K562 (cell line): ENCODE data around the gene LHX3. TPM values are rescaled to one million over a fixed set of nuclear protein-coding genes. Genes with fewer than 3 reads are reported as not detected.

Experiments used
- ATAC-seq: fragments of 200-7000 bp; cut with Tn5 transposase; 3 replicates; pipeline ENCODE4 v1.9.1; 2020; ENCODE audit warnings: moderate library complexity
- BruUV-seq: library from RNA; stranded (reverse); fragments of 400-500 nt; replicated peaks from 2 replicates; lab custom pipeline; 2021; lab: Mats Ljungman, UMichigan
- CTCF ChIA-PET: fragments of 300-600 bp; formaldehyde crosslinking; extraction: SDS; loops from one replicate; lab custom pipeline; 2021; ENCODE audit warnings: low intra/inter-chr PET ratio; lab: Yijun Ruan, JAX
- POLR2A ChIA-PET: fragments of 300-600, 350-650 bp; sonication (Branson Sonifier 250); formaldehyde crosslinking; extraction: SDS; loops from one replicate; lab custom pipeline; 2021; ENCODE audit warnings: antibody characterized with exemption, inconsistent platforms; lab: Yijun Ruan, JAX
- DNase-seq, 4 experiments: peaks; one replicate each; pipeline versions ENCODE4 v3.0.0 to v3.0.0-alpha.2; 2011 to 2018; ENCODE audit warnings: low spot score in 3 of 4, mixed read lengths in 3 of 4; ENCODE audit errors: extremely low read depth in 1 of 4
- FAIRE-seq: peaks from 2 replicates; lab custom pipeline; 2011; peaks lifted over from hg19 to GRCh38; lab: Jason Lieb, UNC
- H2AFZ ChIP-seq: 2 replicates; pipeline ENCODE4 v1.6.0; 2011; ENCODE audit warnings: low read depth, low read length, control low read depth, inconsistent platforms
- H3K27ac ChIP-seq: fragments of 200-600 bp; 3 replicates; pipeline ENCODE4 v1.8.0; 2011; ENCODE audit warnings: low read depth, mild to moderate bottlenecking, control low read depth, inconsistent platforms, low read length, moderate library complexity, mixed read lengths; ENCODE audit errors: extremely low read depth
- H3K27me3 ChIP-seq, 2 experiments: fragments of 300-600 bp in 1 of 2; 2 replicates in 1 of 2; 3 replicates in 1 of 2; pipeline versions ENCODE4 v1.6.0 to v1.8.0; 2011; ENCODE audit warnings: inconsistent platforms in 2 of 2, low read length in 2 of 2, mild to moderate bottlenecking in 1 of 2, mixed read lengths in 1 of 2, moderate library complexity in 1 of 2; ENCODE audit not compliant: control insufficient read depth in 2 of 2, insufficient read depth in 2 of 2
- H3K36me3 ChIP-seq: fragments of 300-600 bp; 3 replicates; pipeline ENCODE4 v1.8.0; 2011; ENCODE audit warnings: mild to moderate bottlenecking, low read length, inconsistent platforms; ENCODE audit not compliant: control insufficient read depth, insufficient read depth
- H3K4me1 ChIP-seq, 2 experiments: fragments of 200-600 bp in 1 of 2; replicated peaks in 1 of 2; 2 replicates in 1 of 2; 3 replicates in 1 of 2; pipeline versions ENCODE4 v1.5.1 to v1.8.0; 2011; ENCODE audit warnings: inconsistent platforms in 2 of 2, low read length in 2 of 2, mild to moderate bottlenecking in 1 of 2, mixed read lengths in 1 of 2, moderate library complexity in 1 of 2; ENCODE audit not compliant: control insufficient read depth in 2 of 2, insufficient read depth in 2 of 2
- H3K4me2 ChIP-seq: 2 replicates; pipeline ENCODE4 v1.6.1; 2011; ENCODE audit warnings: low read length, control low read depth, inconsistent platforms, mixed read lengths; ENCODE audit not compliant: insufficient read depth
- H3K4me3 ChIP-seq: fragments of 200-600 bp; sonication (generic), shearing (Covaris generic); 2 replicates; pipeline ENCODE4 v1.5.1; 2016; ENCODE audit warnings: control low read depth, inconsistent platforms
- H3K79me2 ChIP-seq: fragments of 200-600 bp; 3 replicates; pipeline ENCODE4 v1.8.0; 2011; ENCODE audit warnings: low read length, inconsistent platforms; ENCODE audit not compliant: control insufficient read depth, insufficient read depth
- H3K9ac ChIP-seq, 2 experiments: 2 replicates each; pipeline versions ENCODE4 v1.6.0 to v1.6.1; 2011; ENCODE audit warnings: low read depth in 2 of 2, low read length in 2 of 2, control low read depth in 1 of 2, inconsistent platforms in 1 of 2, mild to moderate bottlenecking in 1 of 2, mixed read lengths in 1 of 2; ENCODE audit not compliant: insufficient read depth in 1 of 2
- H3K9me1 ChIP-seq: one replicate; pipeline ENCODE4 v1.6.0; 2011; ENCODE audit warnings: inconsistent platforms, mild to moderate bottlenecking, low read length, moderate library complexity; ENCODE audit not compliant: control insufficient read depth, insufficient read depth
- H3K9me3 ChIP-seq: replicated peaks from 2 replicates; pipeline ENCODE4 v1.5.1; 2011; ENCODE audit warnings: low read depth, low read length, inconsistent platforms; ENCODE audit not compliant: control insufficient read depth, insufficient read depth
- H4K20me1 ChIP-seq: replicated peaks from 2 replicates; pipeline ENCODE4 v1.6.1; 2011; ENCODE audit warnings: low read length, inconsistent platforms, mixed read lengths; ENCODE audit not compliant: control insufficient read depth, insufficient read depth
- SIN3B ChIP-seq: fragments of 450-650 bp; IDR thresholded peaks from 2 replicates; pipeline ENCODE4 v1.6.1; 2017; ENCODE audit warnings: low read depth, mild to moderate bottlenecking, moderate library complexity
- SMARCA5 ChIP-seq: fragments of 450-650 bp; IDR thresholded peaks from 2 replicates; pipeline ENCODE4 v1.6.1; 2016
- ZNF146 ChIP-seq: IDR thresholded peaks from one replicate; pipeline ENCODE4 v1.6.1; 2018; ENCODE audit warnings: missing compliant biosample characterization; ENCODE audit not compliant: unreplicated experiment
- ZSCAN29 ChIP-seq: fragments of 450-650 bp; IDR thresholded peaks from 2 replicates; pipeline ENCODE4 v1.6.1; 2017
- WGBS: fragments of 100-300 bp; shearing (Covaris generic); methylation state at CpG from one replicate; pipeline ENCODE4 v1.1.6; 2016; ENCODE audit warnings: low coverage, mixed read lengths; ENCODE audit not compliant: insufficient coverage; ENCODE audit errors: missing lambda C conversion rate; 5-methylcytosine and 5-hydroxymethylcytosine counted together
- in situ Hi-C: fragments of 300-500 bp; cut with MboI; formaldehyde crosslinking; loops from 4 replicates; pipeline ENCODE4 v1.15.0; 2018; ENCODE audit warnings: inconsistent platforms, mixed read lengths
- intact Hi-C: fragments of 100-400 bp; cut with micrococcal nuclease; formaldehyde crosslinking; loops from 2 replicates; pipeline ENCODE4 v1.14.2; 2022
- polyA plus RNA-seq, 8 experiments: library from polyadenylated mRNA; depleted of rRNA in 4 of 8; stranded (reverse) in 5 of 8; unstranded in 3 of 8; fragments of >200 nt; fragmentation: Nextera tagmentation in 2 of 8; fragmentation: Illumina TruSeq in 1 of 8; extraction: Ambion mirVana in 2 of 8; extraction: Trizol in 1 of 8; gene quantifications; 2 replicates each; pipeline versions ENCODE4 v1.2.1 to v1.2.3, GENCODE V29; 2011 to 2014; ENCODE audit warnings: inconsistent platforms in 1 of 8, missing spikeins in 1 of 8
- total RNA-seq, 7 experiments: library from RNA; depleted of rRNA in 6 of 7; stranded (reverse); fragments of >200 nt in 6 of 7; fragmentation: Illumina TruSeq in 2 of 7; extraction: Trizol in 2 of 7; gene quantifications; 2 replicates each; pipeline versions ENCODE4 v1.2.1 to v1.2.3, GENCODE V29; 2011 to 2021; ENCODE audit warnings: low replicate concordance in 1 of 7
- TF ChIP-seq, protein P1 (sequence below), 2 experiments: fragments of 150-350 bp in 1 of 2; IDR thresholded peaks; 2 replicates each; pipeline ENCODE4 v1.6.1; 2012 to 2016; ENCODE audit warnings: low read depth in 2 of 2, low read length in 2 of 2, mild to moderate bottlenecking in 1 of 2, moderate library complexity in 1 of 2

The LHX3 gene
- total and polyA plus RNA-seq, 9 of the 15 experiments (the other 6 are each of a cell fraction or from before 2014, with no cell fraction given): 0.09 TPM; not detected in 8

DNA sequence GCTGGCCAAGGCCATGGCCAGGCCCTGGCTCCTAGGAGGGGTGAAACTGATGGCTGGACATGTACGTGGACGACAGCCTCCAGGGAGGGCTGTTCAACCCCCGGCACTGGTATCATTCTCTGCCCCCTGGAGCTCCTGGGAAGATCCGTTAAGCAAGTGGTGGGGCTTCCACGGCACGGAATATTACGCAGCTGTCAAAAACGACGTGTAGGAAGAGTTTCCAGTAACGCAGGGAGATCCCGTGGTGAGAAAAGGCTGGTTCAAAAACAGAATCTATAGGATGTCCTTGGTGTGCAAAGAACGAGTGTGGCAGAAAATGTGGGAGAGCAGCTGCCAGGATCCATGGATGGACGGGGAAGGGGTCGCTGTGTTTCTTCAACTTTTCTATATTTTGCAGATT lies 50.0 kb downstream of the LHX3 start:
- H3K27me3 ChIP-seq: peaks cover 51 to 54% of the 10 kb centered on the region in 2 experiments
- no peaks in the 10 kb centered on the region for H3K9me3 ChIP-seq
- no peak for FAIRE-seq
- intact Hi-C loops (no loop called here), in situ Hi-C loops (no loop called here)
- no peak overlapping the region for H2AFZ ChIP-seq
- H3K4me2 ChIP-seq: no peak overlapping the region
- peaks cover 2% of the 10 kb centered on the region for H3K9me1 ChIP-seq
- H3K36me3 ChIP-seq: no peaks in the 10 kb centered on the region
- ChIA-PET POLR2A (no interaction called here), CTCF (no interaction called here)
- no TSS peak for BruUV-seq
- no peak overlapping the region for H3K9ac ChIP-seq
- ATAC-seq: no peak
- no peak overlapping the region for H3K27ac ChIP-seq
- H3K4me1 ChIP-seq: peaks cover 0 to 38% of the 10 kb centered on the region in 2 experiments; a peak in 2 of 5 replicates
- DNase-seq: no peak
- no peak overlapping the region for H3K4me3 ChIP-seq
- peaks cover 8% of the 10 kb centered on the region; the same call in 1 of the 2 replicates for H4K20me1 ChIP-seq
- TF ChIP-seq ZSCAN29 (no peak), SIN3B (no peak), ZNF146 (CRISPR knock-in tag) (peak; percentile 73), SMARCA5 (no peak)
- TF ChIP-seq, protein P1, sequence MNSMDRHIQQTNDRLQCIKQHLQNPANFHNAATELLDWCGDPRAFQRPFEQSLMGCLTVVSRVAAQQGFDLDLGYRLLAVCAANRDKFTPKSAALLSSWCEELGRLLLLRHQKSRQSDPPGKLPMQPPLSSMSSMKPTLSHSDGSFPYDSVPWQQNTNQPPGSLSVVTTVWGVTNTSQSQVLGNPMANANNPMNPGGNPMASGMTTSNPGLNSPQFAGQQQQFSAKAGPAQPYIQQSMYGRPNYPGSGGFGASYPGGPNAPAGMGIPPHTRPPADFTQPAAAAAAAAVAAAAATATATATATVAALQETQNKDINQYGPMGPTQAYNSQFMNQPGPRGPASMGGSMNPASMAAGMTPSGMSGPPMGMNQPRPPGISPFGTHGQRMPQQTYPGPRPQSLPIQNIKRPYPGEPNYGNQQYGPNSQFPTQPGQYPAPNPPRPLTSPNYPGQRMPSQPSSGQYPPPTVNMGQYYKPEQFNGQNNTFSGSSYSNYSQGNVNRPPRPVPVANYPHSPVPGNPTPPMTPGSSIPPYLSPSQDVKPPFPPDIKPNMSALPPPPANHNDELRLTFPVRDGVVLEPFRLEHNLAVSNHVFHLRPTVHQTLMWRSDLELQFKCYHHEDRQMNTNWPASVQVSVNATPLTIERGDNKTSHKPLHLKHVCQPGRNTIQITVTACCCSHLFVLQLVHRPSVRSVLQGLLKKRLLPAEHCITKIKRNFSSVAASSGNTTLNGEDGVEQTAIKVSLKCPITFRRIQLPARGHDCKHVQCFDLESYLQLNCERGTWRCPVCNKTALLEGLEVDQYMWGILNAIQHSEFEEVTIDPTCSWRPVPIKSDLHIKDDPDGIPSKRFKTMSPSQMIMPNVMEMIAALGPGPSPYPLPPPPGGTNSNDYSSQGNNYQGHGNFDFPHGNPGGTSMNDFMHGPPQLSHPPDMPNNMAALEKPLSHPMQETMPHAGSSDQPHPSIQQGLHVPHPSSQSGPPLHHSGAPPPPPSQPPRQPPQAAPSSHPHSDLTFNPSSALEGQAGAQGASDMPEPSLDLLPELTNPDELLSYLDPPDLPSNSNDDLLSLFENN (IDR thresholded peaks at IDR 0.05; ENCODE audit: low read depth in 2 of 2, low read length in 2 of 2): no peak
- no peaks in the 10 kb centered on the region for H3K79me2 ChIP-seq
- 7% methylated on average over 14 of the region's 14 CpGs for WGBS
